LHCN-M2 (cell line): ENCODE measurements around the gene ATMIN. TPM values are rescaled to one million over a fixed set of nuclear protein-coding genes. Genes with fewer than 3 reads are reported as not detected.

ENCODE experiments used
- DNase-seq: peaks from one replicate; pipeline ENCODE4 v3.0.0-alpha.2; 2012; ENCODE audit warnings: low read depth
- polyA plus RNA-seq: library from polyadenylated mRNA; unstranded; fragments of >200 nt; gene quantifications from one replicate; pipeline ENCODE4 v1.2.1, GENCODE V29; 2012; ENCODE audit warnings: missing spikeins
- total RNA-seq: library from RNA; depleted of rRNA; stranded (reverse); fragments of >200 nt; gene quantifications from 2 replicates; pipeline ENCODE4 v1.2.3, GENCODE V29; 2014; rRNA removed

The ATMIN gene
- 36.7 and 41.5 TPM in 2 replicates for total RNA-seq
- polyA plus RNA-seq = 11.9 TPM

- DNase-seq = peak; percentile 67
Measured at GRCh38 chr16:81035398-81035974, at the start of gene ATMIN. Gene ATMIN (plus strand): TSS chr16:81035842. CDS start chr16:81035871, 29 bp downstream.

- DNase-seq = no peak
Measured at GRCh38 chr16:80986557-80986956, 49.1 kb upstream of the ATMIN start.

GRCh38 chr16:80988756-80989155, 46.9 kb upstream of the ATMIN start:
- DNase-seq = no peak

GRCh38 chr16:80989801-80990200, 45.8 kb upstream of the ATMIN start:
- no peak for DNase-seq

GRCh38 chr16:80990577-80990976, 45.1 kb upstream of the ATMIN start:
- no peak for DNase-seq

GRCh38 chr16:80990978-80991377, 44.7 kb upstream of the ATMIN start:
- DNase-seq = no peak

- DNase-seq = no peak
Measured at GRCh38 chr16:80991792-80992430, 43.7 kb upstream of the ATMIN start.

- no peak for DNase-seq
Measured at GRCh38 chr16:80992676-80993293, 42.9 kb upstream of the ATMIN start.

- DNase-seq = peak; percentile 82
Measured at GRCh38 chr16:80993307-80993706, 42.3 kb upstream of the ATMIN start.

GRCh38 chr16:80993834-80994233, 41.8 kb upstream of the ATMIN start:
- no peak for DNase-seq

- no peak for DNase-seq
Measured at GRCh38 chr16:80994451-80994850, 41.2 kb upstream of the ATMIN start.

GRCh38 chr16:80996688-80997138, 38.9 kb upstream of the ATMIN start:
- DNase-seq = no peak

GRCh38 chr16:80997139-80997798, 38.4 kb upstream of the ATMIN start:
- no peak for DNase-seq

- no peak for DNase-seq
Measured at GRCh38 chr16:80997964-80998620, 37.5 kb upstream of the ATMIN start.

- DNase-seq = no peak
Measured at GRCh38 chr16:81000873-81001272, 34.8 kb upstream of the ATMIN start.

- DNase-seq = no peak
Measured at GRCh38 chr16:81001330-81001729, 34.3 kb upstream of the ATMIN start.

GRCh38 chr16:81003064-81003463, 32.6 kb upstream of the ATMIN start:
- DNase-seq = no peak

GRCh38 chr16:81003610-81004460, 31.8 kb upstream of the ATMIN start:
- DNase-seq = no peak

GRCh38 chr16:81004646-81005353, 30.8 kb upstream of the ATMIN start:
- peak; percentile 66 for DNase-seq

- DNase-seq = no peak
Measured at GRCh38 chr16:81005610-81006161, 30.0 kb upstream of the ATMIN start.
